ENCODE measurements around the gene CD207.
A peak's percentile ranks its signal among the peaks of the same experiment; 100 is the strongest.

The CD207 gene

DNA sequence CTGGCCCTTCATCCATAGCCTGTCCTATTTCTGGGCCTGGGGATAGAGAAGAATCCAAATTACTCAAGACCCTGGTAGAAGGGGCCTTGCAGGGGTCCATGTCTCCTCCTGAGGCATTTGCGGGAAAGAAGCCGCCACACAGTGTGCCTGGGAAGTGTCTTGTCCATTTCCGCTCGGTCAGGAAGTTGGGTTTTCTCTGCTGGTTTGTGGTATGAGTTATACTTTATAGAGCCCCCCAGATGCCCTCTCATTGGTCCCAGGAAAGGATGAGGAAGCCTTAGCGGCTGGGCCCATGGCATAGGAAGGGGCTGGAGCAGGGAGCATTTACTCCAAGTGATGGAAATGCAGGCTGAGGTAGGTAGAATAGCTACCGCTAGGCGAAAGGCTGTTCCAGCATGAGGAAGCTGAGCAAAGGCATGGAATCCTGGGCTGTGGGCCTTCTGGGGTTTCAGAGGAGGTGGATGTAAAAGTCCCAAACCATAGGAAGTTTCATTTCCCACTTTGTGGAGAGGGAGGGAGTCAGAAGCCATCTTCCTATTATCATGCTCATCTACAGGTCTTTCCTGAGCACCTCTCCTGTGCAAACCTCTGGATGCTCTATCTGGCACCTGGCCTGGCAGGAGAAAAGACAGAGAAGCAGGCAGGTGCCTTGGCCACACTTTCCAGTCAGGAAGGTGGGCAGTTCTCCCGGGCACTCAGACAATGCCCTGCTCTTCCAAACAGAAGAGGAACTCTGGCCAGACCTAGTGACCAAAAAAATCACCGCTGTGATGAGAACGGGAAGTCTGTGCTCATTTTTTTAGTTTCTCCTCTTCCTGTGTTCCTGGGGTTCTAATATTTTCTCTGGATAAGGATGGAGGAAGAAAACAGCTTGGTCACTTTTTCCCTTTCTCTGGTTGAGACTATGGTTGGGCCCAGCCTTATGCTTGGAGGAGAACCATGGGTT lies 2.6 kb upstream of the CD207 start:
- Mint-ChIP-seq H3K27me3 (ENCODE audit: low read depth) (peaks cover 7% of the 10 kb centered on the region), H3K36me3 (ENCODE audit: low read depth) (no peaks in the 10 kb centered on the region), H3K4me3 (no peak overlapping the region), H3K27ac (no peak overlapping the region), H3K4me1 (ENCODE audit: low read depth) (no peaks in the 10 kb centered on the region), H3K9me3 (peaks cover 3% of the 10 kb centered on the region)

DNA sequence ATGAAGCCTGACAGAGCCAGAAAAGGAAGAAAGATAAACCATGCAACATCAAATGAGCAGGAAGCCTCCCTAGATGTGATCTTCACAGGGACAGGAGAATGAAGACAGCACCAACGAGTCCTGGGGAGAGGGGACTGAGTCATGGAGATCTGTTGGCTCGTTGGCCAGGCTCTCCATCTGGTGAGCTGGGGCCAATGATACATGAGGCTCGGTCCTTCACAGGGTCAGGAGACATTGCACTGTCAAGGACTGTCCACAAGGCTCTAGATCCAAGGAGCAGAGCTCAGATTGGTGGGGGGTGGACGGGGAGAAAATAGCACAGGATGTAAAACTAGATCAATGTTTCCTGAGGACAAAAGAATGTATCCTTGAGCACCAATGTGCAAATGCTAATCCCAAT lies 735 bp downstream of the CD207 start:
- Mint-ChIP-seq H3K36me3 (ENCODE audit: low read depth) (no peaks in the 10 kb centered on the region), H3K4me1 (ENCODE audit: low read depth) (peaks cover 3% of the 10 kb centered on the region), H3K27ac (no peak overlapping the region), H3K27me3 (ENCODE audit: low read depth) (no peaks in the 10 kb centered on the region), H3K4me3 (no peak overlapping the region), H3K9me3 (no peaks in the 10 kb centered on the region)

DNA sequence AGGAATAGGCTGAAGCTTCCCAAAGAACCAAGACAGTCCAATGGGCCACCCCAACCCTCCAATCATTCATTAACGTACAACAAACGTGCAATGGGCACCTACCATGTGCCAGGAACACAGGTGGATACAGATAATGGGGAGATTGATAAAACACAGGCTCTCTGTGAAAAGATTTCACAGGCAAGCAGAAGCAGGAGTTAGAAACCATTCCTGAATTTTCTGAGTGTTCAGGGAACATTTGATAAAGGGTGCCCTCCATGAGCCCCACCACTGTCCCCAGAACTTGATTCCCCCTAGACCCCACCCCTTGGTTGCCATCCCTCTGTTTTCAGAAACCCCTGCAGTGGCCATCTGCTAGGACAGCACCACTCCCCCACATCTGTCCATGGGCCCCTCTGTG lies 1.5 kb downstream of the CD207 start:
- no peak overlapping the region for H3K27ac Mint-ChIP-seq
- H3K9me3 Mint-ChIP-seq, result no peaks in the 10 kb centered on the region
- no peak overlapping the region for H3K4me3 Mint-ChIP-seq
- peaks cover 5% of the 10 kb centered on the region for H3K4me1 Mint-ChIP-seq (ENCODE audit: low read depth)
- H3K36me3 Mint-ChIP-seq (ENCODE audit: low read depth), result no peaks in the 10 kb centered on the region
- no peaks in the 10 kb centered on the region for H3K27me3 Mint-ChIP-seq (ENCODE audit: low read depth)

DNA sequence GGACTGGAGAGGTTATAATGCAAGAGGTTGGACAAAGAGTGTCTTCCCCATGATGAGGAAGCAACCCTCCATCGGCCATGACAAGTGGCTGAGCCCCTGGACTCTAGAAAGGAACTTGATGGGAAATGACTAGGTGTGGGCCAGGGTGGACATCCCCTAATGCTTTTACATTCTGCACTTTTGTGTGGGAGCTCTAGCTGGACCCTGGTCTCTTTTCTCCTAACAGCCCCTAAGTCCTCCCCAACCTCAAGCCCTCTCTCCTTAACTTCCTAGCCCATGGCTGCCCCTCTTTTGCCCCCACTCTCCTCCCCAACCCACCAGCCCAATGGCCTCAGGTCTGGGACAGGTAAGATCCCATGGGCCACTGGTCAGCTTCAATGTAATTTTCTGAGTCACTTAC lies 2.4 kb downstream of the CD207 start:
- Mint-ChIP-seq H3K27ac (no peak overlapping the region), H3K27me3 (ENCODE audit: low read depth) (no peaks in the 10 kb centered on the region), H3K9me3 (no peaks in the 10 kb centered on the region), H3K36me3 (ENCODE audit: low read depth) (no peaks in the 10 kb centered on the region), H3K4me3 (no peak overlapping the region), H3K4me1 (ENCODE audit: low read depth) (peaks cover 8% of the 10 kb centered on the region)

DNA sequence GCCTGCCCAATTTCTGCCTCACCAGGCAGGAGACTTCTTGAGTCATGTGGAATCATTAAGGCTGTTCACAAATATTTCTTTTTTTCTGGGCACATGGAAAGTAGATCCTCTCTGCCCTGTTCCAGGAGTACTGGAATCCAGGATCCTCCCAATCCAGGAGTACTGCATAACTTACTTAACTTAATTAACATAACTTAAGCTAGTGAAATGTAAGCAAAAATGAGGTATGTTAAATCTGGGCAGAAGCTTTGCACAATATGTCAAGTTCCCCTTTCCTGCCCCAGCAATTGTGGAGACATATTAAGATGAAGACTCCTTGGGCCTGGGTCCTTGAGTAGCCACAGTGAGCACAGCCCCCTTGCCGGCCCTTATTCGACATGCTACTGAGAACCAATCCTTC lies 3.2 kb downstream of the CD207 start:
- Mint-ChIP-seq H3K4me3 (no peak overlapping the region), H3K4me1 (ENCODE audit: low read depth) (peaks cover 11% of the 10 kb centered on the region), H3K36me3 (ENCODE audit: low read depth) (no peaks in the 10 kb centered on the region), H3K27ac (no peak overlapping the region), H3K27me3 (ENCODE audit: low read depth) (no peaks in the 10 kb centered on the region), H3K9me3 (no peaks in the 10 kb centered on the region)

DNA sequence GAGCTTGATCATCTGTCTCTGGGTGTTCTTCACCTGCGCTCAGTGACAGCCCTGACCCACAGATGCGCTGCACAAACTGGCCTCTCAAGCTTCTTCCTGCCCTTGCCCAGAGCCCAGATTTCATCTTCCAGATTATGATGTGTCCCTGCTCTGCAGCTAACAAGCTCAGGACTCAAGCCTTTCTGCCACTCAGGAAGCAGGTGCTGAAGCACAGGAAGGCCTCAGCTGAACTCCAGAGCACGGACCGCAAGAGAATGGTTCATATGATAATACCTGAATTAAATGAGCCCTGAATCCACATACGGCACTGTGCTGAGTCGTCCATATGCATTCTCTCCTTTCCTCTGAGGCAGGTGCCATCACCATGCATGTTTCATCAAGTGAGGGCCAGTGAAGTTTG lies 3.8 kb downstream of the CD207 start:
- Mint-ChIP-seq H3K27ac (no peak overlapping the region), H3K9me3 (no peaks in the 10 kb centered on the region), H3K27me3 (ENCODE audit: low read depth) (no peaks in the 10 kb centered on the region), H3K4me1 (ENCODE audit: low read depth) (peaks cover 16% of the 10 kb centered on the region), H3K36me3 (ENCODE audit: low read depth) (peaks cover 3% of the 10 kb centered on the region), H3K4me3 (no peak overlapping the region)

DNA sequence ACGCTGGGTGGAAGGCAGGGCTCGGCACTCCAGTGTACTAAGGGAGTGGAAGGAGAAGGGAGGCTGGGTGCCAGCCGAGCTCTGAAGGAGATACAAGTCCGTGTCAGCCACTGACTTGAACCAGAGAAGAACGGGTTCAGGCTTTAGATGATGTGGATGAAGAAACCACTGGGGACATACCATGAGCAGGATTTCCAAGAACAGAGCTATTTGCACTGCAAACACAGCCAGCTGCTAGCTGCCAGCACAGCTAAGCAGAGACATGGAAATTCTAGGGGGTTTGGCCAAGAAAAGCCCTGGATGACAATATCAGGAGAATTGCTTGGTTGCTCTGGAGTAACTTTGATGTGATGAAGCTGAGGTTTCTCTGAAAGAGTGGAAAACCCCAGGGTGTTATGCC lies 5.2 kb downstream of the CD207 start:
- Mint-ChIP-seq H3K4me1 (ENCODE audit: low read depth) (peaks cover 20% of the 10 kb centered on the region), H3K9me3 (no peaks in the 10 kb centered on the region), H3K36me3 (ENCODE audit: low read depth) (peaks cover 3% of the 10 kb centered on the region), H3K27me3 (ENCODE audit: low read depth) (no peaks in the 10 kb centered on the region), H3K4me3 (no peak overlapping the region), H3K27ac (no peak overlapping the region)

DNA sequence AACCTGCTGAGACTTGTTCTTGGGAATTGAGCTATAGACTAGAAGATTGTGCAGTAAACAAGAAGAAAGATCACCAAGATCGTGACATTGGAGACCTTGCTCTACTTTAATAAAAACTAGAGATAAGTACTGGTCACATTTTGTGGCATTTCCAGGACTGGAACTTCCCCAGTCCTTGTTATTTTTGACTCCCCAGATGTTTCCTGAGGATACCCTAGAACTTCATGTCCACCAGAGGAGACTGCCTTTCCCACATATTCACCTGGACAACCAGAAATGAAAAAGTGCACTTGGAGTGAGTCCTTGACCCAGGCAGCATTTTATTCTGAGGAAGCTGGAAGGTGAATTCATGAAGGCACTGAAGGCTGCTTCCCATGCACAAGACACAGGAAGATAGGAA lies 5.7 kb downstream of the CD207 start:
- Mint-ChIP-seq H3K27ac (no peak overlapping the region), H3K4me1 (ENCODE audit: low read depth) (peaks cover 24% of the 10 kb centered on the region), H3K9me3 (no peaks in the 10 kb centered on the region), H3K4me3 (no peak overlapping the region), H3K36me3 (ENCODE audit: low read depth) (peaks cover 3% of the 10 kb centered on the region), H3K27me3 (ENCODE audit: low read depth) (no peaks in the 10 kb centered on the region)

DNA sequence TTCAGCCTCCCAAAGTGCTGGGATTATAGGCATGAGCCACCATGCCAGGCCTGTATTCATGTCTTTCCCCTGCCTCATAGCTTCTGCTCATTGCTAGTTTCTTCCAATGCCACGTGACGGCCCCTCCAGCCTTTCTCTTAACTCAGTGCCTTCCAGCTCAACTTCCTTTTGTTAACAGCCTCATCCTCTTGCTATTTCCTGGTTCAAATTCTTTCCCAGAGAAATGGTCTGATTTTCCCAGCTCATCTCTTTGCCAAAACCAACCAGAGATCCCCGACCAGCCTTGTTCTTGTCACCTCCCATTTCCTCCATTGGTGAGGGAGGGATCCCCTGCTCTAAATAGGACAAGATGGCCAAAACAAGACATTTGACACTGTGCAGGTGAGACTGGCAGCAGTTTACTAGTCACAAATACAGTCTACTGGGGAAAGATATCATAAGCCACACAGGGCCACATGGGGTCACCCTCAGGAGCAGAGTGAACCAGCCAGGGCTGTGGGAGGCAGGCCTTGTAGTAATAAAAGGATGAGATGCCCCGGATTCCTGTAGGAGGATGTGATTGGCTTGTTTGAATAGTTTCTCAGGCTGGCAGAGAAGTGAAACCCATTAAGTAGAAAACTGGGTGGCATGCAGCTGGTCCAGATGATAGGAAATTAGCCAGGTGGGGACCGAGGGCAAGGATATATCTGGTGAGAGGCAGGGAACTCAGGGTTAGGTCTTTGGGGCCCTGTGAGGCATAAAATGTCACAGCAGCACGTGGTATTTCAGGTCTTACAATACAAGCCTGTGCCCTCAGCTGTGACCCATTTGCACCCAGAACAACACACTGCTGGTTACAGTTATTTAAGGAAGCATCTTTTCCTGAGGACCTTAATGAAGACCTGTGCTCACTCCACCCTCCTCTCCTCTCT lies 6.4 kb downstream of the CD207 start:
- H3K4me1 Mint-ChIP-seq (ENCODE audit: low read depth), result peaks cover 27% of the 10 kb centered on the region
- no peaks in the 10 kb centered on the region for H3K9me3 Mint-ChIP-seq
- H3K4me3 Mint-ChIP-seq, result no peak overlapping the region
- no peaks in the 10 kb centered on the region for H3K27me3 Mint-ChIP-seq (ENCODE audit: low read depth)
- H3K36me3 Mint-ChIP-seq (ENCODE audit: low read depth), result peaks cover 3% of the 10 kb centered on the region
- no peak overlapping the region for H3K27ac Mint-ChIP-seq

DNA sequence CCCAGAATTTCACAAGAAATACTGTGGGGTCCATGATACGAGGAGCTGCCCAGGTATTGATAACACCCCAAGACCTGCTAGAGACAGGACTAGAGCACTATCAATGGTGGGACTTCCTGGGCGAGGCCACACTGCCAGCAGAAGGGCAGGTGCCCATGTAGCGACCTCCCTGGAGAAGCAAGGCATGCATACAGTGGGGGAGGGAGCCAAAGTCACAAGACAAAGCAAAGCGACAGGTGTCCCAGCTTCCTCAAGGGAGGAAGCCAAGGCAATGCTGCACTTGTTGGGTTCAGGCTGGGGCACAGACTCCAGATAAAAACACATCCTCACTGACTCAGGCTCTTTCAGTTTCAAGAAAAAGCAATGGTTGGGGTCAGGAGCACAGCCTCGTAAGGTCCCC lies 7.5 kb downstream of the CD207 start:
- H3K27me3 Mint-ChIP-seq (ENCODE audit: low read depth), result no peaks in the 10 kb centered on the region
- no peaks in the 10 kb centered on the region for H3K9me3 Mint-ChIP-seq
- H3K4me1 Mint-ChIP-seq (ENCODE audit: low read depth), result peaks cover 31% of the 10 kb centered on the region
- H3K36me3 Mint-ChIP-seq (ENCODE audit: low read depth), result peaks cover 3% of the 10 kb centered on the region
- no peak overlapping the region for H3K4me3 Mint-ChIP-seq
- H3K27ac Mint-ChIP-seq, result no peak overlapping the region

DNA sequence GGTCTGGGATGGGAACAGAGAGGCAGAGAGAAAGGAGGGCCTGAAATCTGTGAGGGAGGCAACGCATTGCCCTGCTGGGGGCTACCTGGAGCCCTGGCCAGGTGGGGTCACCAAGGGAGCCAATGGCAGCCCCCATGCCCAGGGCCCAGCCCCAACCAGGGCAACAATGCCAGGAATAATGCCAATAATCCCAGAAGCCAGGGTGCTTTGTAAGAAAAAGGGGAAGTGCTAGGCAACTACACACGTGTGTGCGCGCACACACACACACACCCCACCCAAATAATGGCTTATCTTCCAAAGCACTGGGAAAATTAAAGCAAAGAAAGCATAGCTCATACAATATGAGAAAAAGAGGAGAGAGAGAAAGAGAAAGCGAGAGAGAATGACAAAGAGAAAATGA lies 8.2 kb downstream of the CD207 start:
- Mint-ChIP-seq H3K9me3 (no peaks in the 10 kb centered on the region), H3K36me3 (ENCODE audit: low read depth) (peaks cover 4% of the 10 kb centered on the region), H3K4me1 (ENCODE audit: low read depth) (peaks cover 38% of the 10 kb centered on the region), H3K27ac (peak overlapping the region; percentile 77), H3K27me3 (ENCODE audit: low read depth) (no peaks in the 10 kb centered on the region), H3K4me3 (no peak overlapping the region)

DNA sequence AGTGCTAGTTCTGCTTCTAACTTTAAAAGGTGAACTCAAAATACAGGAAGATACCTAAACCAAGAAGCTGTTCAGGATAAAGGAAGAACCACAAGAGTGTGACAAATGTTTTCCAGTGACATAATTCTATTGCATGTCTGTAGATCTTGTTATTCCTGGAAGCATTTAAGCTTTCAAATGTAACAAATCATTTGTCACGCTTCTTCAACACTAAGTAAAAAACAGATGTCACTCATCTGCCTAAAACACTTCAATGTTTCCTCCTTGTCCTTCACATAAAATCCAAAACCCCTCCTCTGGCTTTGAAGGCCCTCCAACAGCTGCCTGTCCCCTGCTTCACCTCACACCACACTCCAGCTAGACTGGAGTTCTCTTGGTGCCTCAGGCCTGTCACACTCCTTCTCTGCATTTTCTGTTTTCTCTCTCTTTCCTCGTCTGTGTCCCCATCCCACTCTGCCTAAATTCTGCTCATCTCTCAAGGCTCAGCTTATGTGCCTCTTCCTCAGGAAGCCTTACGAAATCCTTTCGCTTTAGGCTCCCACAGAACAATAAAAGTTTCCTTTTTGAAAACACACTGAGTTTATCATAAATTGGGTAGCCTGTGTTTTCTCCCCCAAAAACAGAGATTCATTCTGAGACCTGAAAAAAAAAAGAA lies 8.8 kb downstream of the CD207 start:
- Mint-ChIP-seq H3K27ac (peak overlapping the region; percentile 77), H3K9me3 (no peaks in the 10 kb centered on the region), H3K4me3 (peak overlapping the region; percentile 14)

DNA sequence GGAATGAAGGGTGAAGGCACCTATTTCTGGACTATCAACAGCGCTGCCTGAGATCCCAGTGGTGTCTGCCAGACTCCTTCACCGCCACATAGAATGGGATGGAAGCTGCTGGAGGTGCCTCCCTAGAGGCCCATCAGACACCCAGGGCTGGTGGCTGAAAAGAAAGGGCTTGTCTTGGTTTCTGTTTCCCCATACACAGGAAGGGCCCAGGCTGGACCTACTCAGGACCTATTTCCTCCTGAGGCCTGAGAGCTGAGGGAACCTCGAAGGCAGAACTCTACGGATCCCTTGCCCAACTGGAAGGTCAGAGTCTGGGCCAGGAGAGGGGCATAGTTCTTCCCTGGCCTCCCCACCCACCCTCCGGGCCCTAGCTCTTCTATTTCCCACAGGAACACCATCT lies 12.4 kb downstream of the CD207 start:
- H3K9me3 Mint-ChIP-seq, result no peaks in the 10 kb centered on the region
- H3K27me3 Mint-ChIP-seq (ENCODE audit: low read depth), result no peaks in the 10 kb centered on the region
- H3K36me3 Mint-ChIP-seq (ENCODE audit: low read depth), result peaks cover 4% of the 10 kb centered on the region
- peak overlapping the region; percentile 83 for H3K27ac Mint-ChIP-seq
- no peak overlapping the region for H3K4me3 Mint-ChIP-seq
- peaks cover 33% of the 10 kb centered on the region for H3K4me1 Mint-ChIP-seq (ENCODE audit: low read depth)

More for the DNA sequence above, 8.8 kb downstream of the CD207 start:
- no peaks in the 10 kb centered on the region for H3K27me3 Mint-ChIP-seq (ENCODE audit: low read depth)
- H3K36me3 Mint-ChIP-seq (ENCODE audit: low read depth), result peaks cover 4% of the 10 kb centered on the region
- peaks cover 38% of the 10 kb centered on the region for H3K4me1 Mint-ChIP-seq (ENCODE audit: low read depth)

DNA sequence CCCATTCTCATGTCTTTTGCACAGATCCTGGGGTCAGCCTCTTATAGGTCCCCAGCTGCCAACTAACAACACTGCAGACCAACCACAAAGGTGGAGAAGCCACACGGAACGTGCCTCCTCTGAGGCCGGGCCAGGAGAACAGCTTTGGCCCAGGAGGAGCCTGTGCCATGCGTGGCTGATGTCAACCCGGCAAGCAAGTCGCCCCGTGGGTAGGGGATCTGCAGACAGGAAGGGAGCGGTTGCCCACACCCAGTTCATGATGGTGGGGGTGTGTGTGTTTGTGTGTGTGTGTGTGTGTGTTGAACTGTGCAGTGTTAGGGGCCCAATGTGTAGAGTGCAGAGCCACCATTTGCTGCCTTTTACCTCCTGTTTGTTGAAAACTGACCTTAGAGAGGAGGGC lies 12.8 kb downstream of the CD207 start:
- peaks cover 4% of the 10 kb centered on the region for H3K36me3 Mint-ChIP-seq (ENCODE audit: low read depth)
- H3K9me3 Mint-ChIP-seq, result no peaks in the 10 kb centered on the region
- H3K27me3 Mint-ChIP-seq (ENCODE audit: low read depth), result no peaks in the 10 kb centered on the region
- H3K4me1 Mint-ChIP-seq (ENCODE audit: low read depth), result peaks cover 33% of the 10 kb centered on the region
- H3K27ac Mint-ChIP-seq, result peak overlapping the region; percentile 83
- H3K4me3 Mint-ChIP-seq, result no peak overlapping the region
